Smooth muscle cell (in vitro differentiated cells): Measurements from ENCODE around the gene IQCF5. TPM values are rescaled to one million over a fixed set of nuclear protein-coding genes. Genes with fewer than 3 reads are reported as not detected.

Experiments
- polyA plus RNA-seq: library from polyadenylated mRNA; unstranded; fragments of >200 nt; fragmentation: Nextera tagmentation; extraction: Ambion mirVana; gene quantifications from 2 replicates; pipeline ENCODE4 v1.2.1, GENCODE V29; 2016
- small RNA-seq: library from RNA; depleted of rRNA; stranded (forward); fragments of <200 nt; gene quantifications from one replicate; pipeline ENCODE3, GENCODE V24; 2014
- total RNA-seq: library from RNA; depleted of rRNA; stranded (reverse); fragments of >200 nt; gene quantifications from 2 replicates; pipeline ENCODE4 v1.2.3, GENCODE V29; 2014

Gene IQCF5
- total and polyA plus RNA-seq, 2 experiments from 2014 or later, result not detected

Small RNAs within 50 kb of the gene (small RNA-seq; reads per million reads assigned to genes)
- gene RN7SL504P, result 0.13 reads per million

Other genes with a start within 250 kb of the IQCF5 start
- gene TEX264, start 204.3 kb downstream of the IQCF5 start, total RNA-seq, result 33.4 and 41.0 TPM in 2 replicates
- gene TEX264, start 204.3 kb downstream of the IQCF5 start, polyA plus RNA-seq, result 39.8 and 51.6 TPM in 2 replicates
- gene GRM2, start 168.5 kb downstream of the IQCF5 start, total RNA-seq, result 0.63 TPM in 1 of 2 replicates, not detected in the other
- 0.40 and 0.65 TPM in 2 replicates for gene GRM2, start 168.5 kb downstream of the IQCF5 start, polyA plus RNA-seq
- not detected in 2 replicates for gene IQCF6, start 96.4 kb downstream of the IQCF5 start, total RNA-seq
- gene IQCF6, start 96.4 kb downstream of the IQCF5 start, polyA plus RNA-seq, result not detected in 2 replicates
- not detected in 2 replicates for gene IQCF2, start 14.0 kb downstream of the IQCF5 start, total RNA-seq
- gene IQCF2, start 14.0 kb downstream of the IQCF5 start, polyA plus RNA-seq, result not detected in 2 replicates
- not detected in 2 replicates for gene IQCF1, start 27.8 kb upstream of the IQCF5 start, total RNA-seq
- gene IQCF1, start 27.8 kb upstream of the IQCF5 start, polyA plus RNA-seq, result not detected in 2 replicates
- 10.0 and 13.1 TPM in 2 replicates for gene RRP9, start 66.3 kb upstream of the IQCF5 start, total RNA-seq
- gene RRP9, start 66.3 kb upstream of the IQCF5 start, polyA plus RNA-seq, result 21.2 and 23.9 TPM in 2 replicates
- gene PARP3, start 66.8 kb upstream of the IQCF5 start, total RNA-seq, result 7.2 and 15.1 TPM in 2 replicates
- 10.5 and 12.3 TPM in 2 replicates for gene PARP3, start 66.8 kb upstream of the IQCF5 start, polyA plus RNA-seq
- 0.18 TPM in 1 of 2 replicates, not detected in the other for gene GPR62, start 79.8 kb upstream of the IQCF5 start, total RNA-seq
- gene GPR62, start 79.8 kb upstream of the IQCF5 start, polyA plus RNA-seq, result 0.09 and 0.52 TPM in 2 replicates
- 42.6 and 51.4 TPM in 2 replicates for gene PCBP4, start 91.9 kb upstream of the IQCF5 start, total RNA-seq
- gene PCBP4, start 91.9 kb upstream of the IQCF5 start, polyA plus RNA-seq, result 81.2 and 97.4 TPM in 2 replicates
- 17.8 and 18.9 TPM in 2 replicates for gene ABHD14B, start 98.4 kb upstream of the IQCF5 start, total RNA-seq
- 26.2 and 31.4 TPM in 2 replicates for gene ABHD14B, start 98.4 kb upstream of the IQCF5 start, polyA plus RNA-seq
- 6.2 and 16.1 TPM in 2 replicates for gene ABHD14A, start 99.5 kb upstream of the IQCF5 start, total RNA-seq
- gene ABHD14A, start 99.5 kb upstream of the IQCF5 start, polyA plus RNA-seq, result 38.6 and 49.7 TPM in 2 replicates
- gene ACY1, start 107.9 kb upstream of the IQCF5 start, total RNA-seq, result 39.6 and 43.0 TPM in 2 replicates
- gene ACY1, start 107.9 kb upstream of the IQCF5 start, polyA plus RNA-seq, result 33.8 and 38.4 TPM in 2 replicates
- 1,004 and 1,042 TPM in 2 replicates for gene RPL29, start 120.3 kb upstream of the IQCF5 start, total RNA-seq
- 708 and 743 TPM in 2 replicates for gene RPL29, start 120.3 kb upstream of the IQCF5 start, polyA plus RNA-seq
- 25.0 and 26.8 TPM in 2 replicates for gene DUSP7, start 181.0 kb upstream of the IQCF5 start, total RNA-seq
- 12.4 and 13.3 TPM in 2 replicates for gene DUSP7, start 181.0 kb upstream of the IQCF5 start, polyA plus RNA-seq